ENCODE data around the gene THEM5. TPM values are rescaled to one million over a fixed set of nuclear protein-coding genes. Genes with fewer than 3 reads are reported as not detected.

The THEM5 gene
- total and polyA plus RNA-seq, 10 of the 15 experiments (the other 5 are each of a cell fraction or from before 2014, with no cell fraction given): 0.16 TPM; not detected in 9

- CTCF ChIA-PET: interaction anchor here (2.0 kb wide), 1 partner anchor 10 kb away, joined by 6 read pairs; no protein-coding TSS in a partner anchor
- ATAC-seq: no peak
- intact Hi-C loops (cut with micrococcal nuclease; ENCODE audit: unreplicated experiment): no loop called here
- no TSS peak for BruUV-seq (replicated peaks)
- Histone ChIP-seq H4K20me1 (ENCODE audit: control insufficient read depth, insufficient read depth) (no peaks in the 10 kb centered on the region), H3K36me3 (ENCODE audit: control insufficient read depth in 2 of 2, insufficient read depth in 2 of 2, low read length in 1 of 2) (no peaks in the 10 kb centered on the region), H3K27ac (ENCODE audit: control insufficient read depth, insufficient read depth) (no peak overlapping the region), H3K9ac (ENCODE audit: control insufficient read depth, insufficient read depth, low read length) (no peak overlapping the region), H2AFZ (ENCODE audit: control insufficient read depth, low read depth, low read length) (no peak overlapping the region), H3K4me3 (no peak overlapping the region), H3K4me2 (ENCODE audit: control insufficient read depth, insufficient read depth) (no peak overlapping the region), H3K9me3 (replicated peaks; ENCODE audit: control insufficient read depth, insufficient read depth, low read length) (no peaks in the 10 kb centered on the region), H3K4me1 (ENCODE audit: control insufficient read depth, insufficient read depth, low read length) (no peaks in the 10 kb centered on the region), H3K27me3 (replicated peaks in 1 of 2; ENCODE audit: control insufficient read depth in 2 of 2, insufficient read depth in 2 of 2, low read length in 1 of 2) (peaks cover 0 to under 1% of the 10 kb centered on the region in 2 experiments; a peak in 1 of 4 replicates), H3K79me2 (ENCODE audit: control insufficient read depth, insufficient read depth, low read length) (no peaks in the 10 kb centered on the region)
- RAD21 ChIA-PET (ENCODE audit: unreplicated experiment): no interaction called here
- TF ChIP-seq CREB1 (IDR thresholded peaks at IDR 0.05; ENCODE audit: low read depth) (no peak), ZBTB11 (CRISPR knock-in tag; IDR thresholded peaks at IDR 0.05) (no peak), NKRF (conservative IDR thresholded peaks at IDR 0.05) (no peak), CREM (IDR thresholded peaks at IDR 0.05; ENCODE audit: low read depth) (no peak), MEF2B (IDR thresholded peaks at IDR 0.05; ENCODE audit: partially characterized antibody, poor library complexity, severe bottlenecking) (no peak), LARP7 (IDR thresholded peaks at IDR 0.05) (no peak), PBX3 (IDR thresholded peaks at IDR 0.05; ENCODE audit: insufficient replicate concordance, low read depth, low read length) (no peak), CEBPB (IDR thresholded peaks at IDR 0.05; ENCODE audit: borderline replicate concordance in 1 of 2, low read depth in 2 of 2, low read length in 2 of 2) (no peak), SREBF2 (IDR thresholded peaks at IDR 0.05; ENCODE audit: low read length) (no peak)
- TF ChIP-seq, protein P1, sequence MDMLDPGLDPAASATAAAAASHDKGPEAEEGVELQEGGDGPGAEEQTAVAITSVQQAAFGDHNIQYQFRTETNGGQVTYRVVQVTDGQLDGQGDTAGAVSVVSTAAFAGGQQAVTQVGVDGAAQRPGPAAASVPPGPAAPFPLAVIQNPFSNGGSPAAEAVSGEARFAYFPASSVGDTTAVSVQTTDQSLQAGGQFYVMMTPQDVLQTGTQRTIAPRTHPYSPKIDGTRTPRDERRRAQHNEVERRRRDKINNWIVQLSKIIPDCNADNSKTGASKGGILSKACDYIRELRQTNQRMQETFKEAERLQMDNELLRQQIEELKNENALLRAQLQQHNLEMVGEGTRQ (IDR thresholded peaks at IDR 0.05; ENCODE audit: borderline replicate concordance, low read depth, low read length): no peak
- TF ChIP-seq, protein P2, sequence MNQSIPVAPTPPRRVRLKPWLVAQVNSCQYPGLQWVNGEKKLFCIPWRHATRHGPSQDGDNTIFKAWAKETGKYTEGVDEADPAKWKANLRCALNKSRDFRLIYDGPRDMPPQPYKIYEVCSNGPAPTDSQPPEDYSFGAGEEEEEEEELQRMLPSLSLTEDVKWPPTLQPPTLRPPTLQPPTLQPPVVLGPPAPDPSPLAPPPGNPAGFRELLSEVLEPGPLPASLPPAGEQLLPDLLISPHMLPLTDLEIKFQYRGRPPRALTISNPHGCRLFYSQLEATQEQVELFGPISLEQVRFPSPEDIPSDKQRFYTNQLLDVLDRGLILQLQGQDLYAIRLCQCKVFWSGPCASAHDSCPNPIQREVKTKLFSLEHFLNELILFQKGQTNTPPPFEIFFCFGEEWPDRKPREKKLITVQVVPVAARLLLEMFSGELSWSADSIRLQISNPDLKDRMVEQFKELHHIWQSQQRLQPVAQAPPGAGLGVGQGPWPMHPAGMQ (IDR thresholded peaks at IDR 0.05; ENCODE audit: borderline replicate concordance): no peak
- in situ Hi-C loops (cut with MboI): no loop called here
- WGBS (ENCODE audit: insufficient coverage, insufficient replicate concordance, low lambda C conversion rate, missing lambda C conversion rate): 45% methylated on average over 11 of the region's 11 CpGs
- POLR2A ChIA-PET: interaction anchor here (1.1 kb wide), 1 partner anchor 8 kb away, joined by 3 read pairs; no protein-coding TSS in a partner anchor
- FAIRE-seq: no peak
- DNase-seq (ENCODE audit: low read depth, low spot score): no peak
- SMC1A ChIA-PET (ENCODE audit: uncharacterized antibody, unreplicated experiment): interaction anchor here (1.0 to 2.1 kb wide), 4 partner anchors 8 to 128 kb away, joined by 3 to 7 read pairs (median 6); partner anchors contain the start of gene C2CD4D
These were observed 5.5 kb downstream of the THEM5 start for GRCh38 chr1:151847867-151848596.

Measured in GM12878 (cell line).